A673 (cell line): Measurements from ENCODE around the gene CLDN24. TPM values are rescaled to one million over a fixed set of nuclear protein-coding genes. Genes with fewer than 3 reads are reported as not detected.

Experiments used
- BruUV-seq: library from RNA; stranded (reverse); fragments of 400-500 nt; replicated peaks from 2 replicates; lab custom pipeline; 2021; lab: Mats Ljungman, UMichigan
- CTCF ChIA-PET: fragments of 300-600 bp; sonication (Branson Sonifier 250); formaldehyde crosslinking; loops from one replicate; lab custom pipeline; 2022; ENCODE audit warnings: antibody characterized with exemption; lab: Charles Lee
- POLR2A ChIA-PET: fragments of 300-600 bp; sonication (Branson Sonifier 250); formaldehyde crosslinking; loops from one replicate; lab custom pipeline; 2022; ENCODE audit warnings: antibody characterized with exemption; ENCODE audit not compliant: low non-redundant PET; lab: Charles Lee
- DNase-seq: peaks from one replicate; pipeline ENCODE4 v3.0.0-alpha.2; 2015; ENCODE audit warnings: low spot score
- H3K27ac ChIP-seq: fragments of 200-600 bp; sonication (generic); 2 replicates; pipeline ENCODE4 v1.5.1; 2016; ENCODE audit warnings: mixed run types, low read depth, mild to moderate bottlenecking, mixed read lengths, antibody characterized with exemption, low read length; ENCODE audit not compliant: poor library complexity, severe bottlenecking
- H3K27me3 ChIP-seq: fragments of 200-600 bp; sonication (generic); replicated peaks from 2 replicates; pipeline ENCODE4 v1.6.1; 2017; ENCODE audit warnings: mixed run types, low read depth, mild to moderate bottlenecking, mixed read lengths, antibody characterized with exemption, low read length; ENCODE audit not compliant: insufficient read depth, poor library complexity
- H3K36me3 ChIP-seq: fragments of 200-600 bp; sonication (generic); 2 replicates; pipeline ENCODE4 v1.6.1; 2016; ENCODE audit warnings: mixed run types, mild to moderate bottlenecking, mixed read lengths, antibody characterized with exemption, low read length; ENCODE audit not compliant: insufficient read depth, poor library complexity, severe bottlenecking
- H3K4me1 ChIP-seq: fragments of 200-600 bp; sonication (generic); 2 replicates; pipeline ENCODE4 v1.6.1; 2017; ENCODE audit warnings: mixed run types, mild to moderate bottlenecking, mixed read lengths, antibody characterized with exemption, low read length; ENCODE audit not compliant: insufficient read depth, poor library complexity, severe bottlenecking
- H3K4me3 ChIP-seq: fragments of 200-600 bp; sonication (generic); 2 replicates; pipeline ENCODE4 v1.5.1; 2016; ENCODE audit warnings: low read depth, mixed run types, mild to moderate bottlenecking, mixed read lengths, low read length; ENCODE audit not compliant: poor library complexity, severe bottlenecking
- H3K9me3 ChIP-seq: fragments of 200-600 bp; sonication (generic); 2 replicates; pipeline ENCODE4 v1.6.1; 2016; ENCODE audit warnings: mixed run types, low read depth, mild to moderate bottlenecking, mixed read lengths, antibody characterized with exemption, low read length; ENCODE audit not compliant: poor library complexity, severe bottlenecking
- CTCF ChIP-seq: fragments of 300-800, 200-600 bp; sonication (generic); conservative IDR thresholded peaks from 2 replicates; pipeline ENCODE4 v1.5.1; 2017; ENCODE audit warnings: low read depth, mild to moderate bottlenecking, antibody characterized with exemption, low read length, moderate library complexity, mixed read lengths
- EZH2 ChIP-seq: fragments of 200-600 bp; sonication (generic); IDR thresholded peaks from 2 replicates; pipeline ENCODE4 v1.6.1; 2017; ENCODE audit warnings: borderline replicate concordance, low read depth, mild to moderate bottlenecking, mixed read lengths, antibody characterized with exemption, low read length; ENCODE audit not compliant: poor library complexity, severe bottlenecking
- intact Hi-C: fragments of 100-400 bp; cut with micrococcal nuclease; formaldehyde crosslinking; loops from one replicate; pipeline ENCODE4 v1.10.0; 2022; ENCODE audit not compliant: unreplicated experiment
- total RNA-seq: library from RNA; stranded (reverse); gene quantifications from 2 replicates; pipeline ENCODE4 v1.2.3, GENCODE V29; 2021

Gene CLDN24
- total RNA-seq, 1 experiment from 2014 or later = not detected

GRCh38 chr4:183348136-183348535, 25.9 kb upstream of the CLDN24 start:
- H3K9me3 ChIP-seq = no peaks in the 10 kb centered on the region
- H3K36me3 ChIP-seq = no peaks in the 10 kb centered on the region
- no peak for DNase-seq
- BruUV-seq = no TSS peak
- H3K4me1 ChIP-seq = no peaks in the 10 kb centered on the region
- H3K27me3 ChIP-seq = no peaks in the 10 kb centered on the region
- H3K4me3 ChIP-seq = no peak overlapping the region
- ChIA-PET POLR2A (no interaction called here), CTCF (no interaction called here)
- no peak for TF ChIP-seq CTCF
- intact Hi-C loops = no loop called here
- H3K27ac ChIP-seq = no peak overlapping the region

GRCh38 chr4:183347566-183347965, 25.3 kb upstream of the CLDN24 start:
- no peaks in the 10 kb centered on the region for H3K4me1 ChIP-seq
- H3K27ac ChIP-seq = no peak overlapping the region
- no peak for TF ChIP-seq CTCF
- TF ChIP-seq EZH2 = no peak
- H3K4me3 ChIP-seq = no peak overlapping the region
- POLR2A ChIA-PET = no interaction called here
- DNase-seq = no peak
- intact Hi-C loops = no loop called here
- no peaks in the 10 kb centered on the region for H3K9me3 ChIP-seq
- BruUV-seq = no TSS peak
- CTCF ChIA-PET = no interaction called here
- H3K36me3 ChIP-seq = no peaks in the 10 kb centered on the region
- H3K27me3 ChIP-seq = no peaks in the 10 kb centered on the region

GRCh38 chr4:183347146-183347545, 24.9 kb upstream of the CLDN24 start:
- Histone ChIP-seq H3K27ac (no peak overlapping the region), H3K4me1 (no peaks in the 10 kb centered on the region), H3K36me3 (no peaks in the 10 kb centered on the region), H3K27me3 (no peaks in the 10 kb centered on the region), H3K4me3 (no peak overlapping the region), H3K9me3 (no peaks in the 10 kb centered on the region)
- no peak for DNase-seq
- POLR2A ChIA-PET = no interaction called here
- intact Hi-C loops = no loop called here
- TF ChIP-seq CTCF (no peak), EZH2 (no peak)
- BruUV-seq = no TSS peak
- CTCF ChIA-PET = no interaction called here
